ENCODE data around the gene FNBP1L. TPM values are rescaled to one million over a fixed set of nuclear protein-coding genes. Genes with fewer than 3 reads are reported as not detected.

Gene FNBP1L
- total and polyA plus RNA-seq, 2 of the 8 experiments (the other 6 are each of a cell fraction or from before 2014, with no cell fraction given), result 48.9 to 95.9 TPM

DNA sequence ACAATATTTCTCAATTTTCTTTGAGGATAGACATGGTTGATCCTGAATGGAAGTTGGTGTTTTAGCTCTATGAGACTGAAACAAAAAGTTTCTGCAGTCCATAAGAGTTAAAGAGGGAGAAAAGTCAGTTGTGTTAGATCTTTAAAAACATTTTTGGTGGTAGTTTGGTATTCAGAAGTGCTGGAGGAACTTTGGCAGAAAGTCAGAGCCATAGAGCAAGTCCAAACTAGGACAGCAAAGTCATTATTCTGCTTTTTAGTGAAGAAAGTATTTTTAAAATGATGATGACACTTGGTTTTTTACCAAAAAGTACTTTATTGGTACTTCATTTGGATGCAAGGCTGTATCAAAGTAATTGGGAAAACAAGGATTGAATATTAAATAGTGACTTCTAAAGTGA lies 41.8 kb downstream of the FNBP1L start:
- H2AFZ ChIP-seq (ENCODE audit: low read length), result no peak overlapping the region
- no peak overlapping the region for H3K18ac ChIP-seq (ENCODE audit: extremely low read depth, low read length)
- no peak overlapping the region for H3K23ac ChIP-seq (ENCODE audit: insufficient read length)
- H3K4me2 ChIP-seq (ENCODE audit: insufficient read depth in 1 of 2, low read depth in 2 of 2, low read length in 2 of 2), result no peak overlapping the region
- CTCF ChIA-PET (ENCODE audit: partially characterized antibody), result interaction anchor here (0.9 kb wide), 1 partner anchor 188 kb away, joined by 3 read pairs; no protein-coding TSS in a partner anchor
- FAIRE-seq, result no peak
- H4K5ac ChIP-seq (ENCODE audit: insufficient read length, low read depth, low read length), result no peak overlapping the region
- no peak overlapping the region for H4K8ac ChIP-seq (ENCODE audit: extremely low read depth, insufficient read depth, low read length)
- H3K4me1 ChIP-seq (replicated peaks in 1 of 4; ENCODE audit: control insufficient read depth in 3 of 4, insufficient read depth in 4 of 4, low read length in 3 of 4), result peaks cover 0 to 6% (median 2%) of the 10 kb centered on the region in 4 experiments; a peak in 2 of 7 replicates
- no peak overlapping the region for H3K4ac ChIP-seq (replicated peaks; ENCODE audit: insufficient read length, low read depth, low read length)
- H3K14ac ChIP-seq (ENCODE audit: insufficient read length), result no peak overlapping the region
- DNase-seq (ENCODE audit: low read depth in 1 of 2, low spot score in 2 of 2), result no peak
- no peak overlapping the region for H2BK12ac ChIP-seq (ENCODE audit: low read depth, low read length)
- peaks cover 8 to 9% of the 10 kb centered on the region in 2 experiments for H4K20me1 ChIP-seq (replicated peaks in 1 of 2; ENCODE audit: control insufficient read depth in 1 of 2, insufficient read depth in 2 of 2, low read length in 2 of 2)
- H3K27ac ChIP-seq (ENCODE audit: low read depth, low read length), result no peak overlapping the region
- no peaks in the 10 kb centered on the region for H3K23me2 ChIP-seq (ENCODE audit: low read depth, low read length)
- peaks cover 0 to 2% (median 0%) of the 10 kb centered on the region in 4 experiments; a peak in 1 of 8 replicates for H3K36me3 ChIP-seq (ENCODE audit: control insufficient read depth in 2 of 4, insufficient read depth in 4 of 4, low read length in 3 of 4)
- H2BK20ac ChIP-seq (ENCODE audit: low read length), result no peak overlapping the region
- H3K79me2 ChIP-seq (ENCODE audit: control insufficient read depth in 1 of 2, insufficient read depth in 2 of 2, low read length in 2 of 2), result peaks cover 19 to 100% of the 10 kb centered on the region in 2 experiments
- no peak overlapping the region for H2BK5ac ChIP-seq (ENCODE audit: low read depth, low read length)
- H3K4me3 ChIP-seq (ENCODE audit: extremely low read depth in 1 of 4, insufficient read depth in 2 of 4, low read depth in 3 of 4, low read length in 4 of 4), result no peak overlapping the region
- H3K79me1 ChIP-seq (ENCODE audit: low read depth, low read length), result no peaks in the 10 kb centered on the region; the same call in 1 of the 2 replicates
- POLR2A ChIA-PET (ENCODE audit: partially characterized antibody), result no interaction called here
- no peak overlapping the region for H2BK120ac ChIP-seq (replicated peaks; ENCODE audit: low read depth, low read length)
- H3K27me3 ChIP-seq (replicated peaks in 1 of 4; ENCODE audit: control insufficient read depth in 3 of 4, extremely low read depth in 1 of 4, insufficient read depth in 3 of 4, low read length in 3 of 4), result no peaks in the 10 kb centered on the region
- TF ChIP-seq, protein P1, sequence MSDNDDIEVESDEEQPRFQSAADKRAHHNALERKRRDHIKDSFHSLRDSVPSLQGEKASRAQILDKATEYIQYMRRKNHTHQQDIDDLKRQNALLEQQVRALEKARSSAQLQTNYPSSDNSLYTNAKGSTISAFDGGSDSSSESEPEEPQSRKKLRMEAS (IDR thresholded peaks at IDR 0.05), result no peak
- TF ChIP-seq KDM4A (IDR thresholded peaks at IDR 0.05; ENCODE audit: low read depth, low read length, severe bottlenecking) (no peak), EP300 (IDR thresholded peaks at IDR 0.05; ENCODE audit: borderline replicate concordance in 1 of 2, low read depth in 2 of 2, low read length in 2 of 2) (no peak), SRF (IDR thresholded peaks at IDR 0.05; ENCODE audit: low read depth, low read length) (no peak), TAF7 (optimal IDR thresholded peaks at IDR 0.05; ENCODE audit: borderline replicate concordance, low read depth, low read length) (no peak), SUZ12 (IDR thresholded peaks at IDR 0.05; ENCODE audit: low read length) (no peak), SIRT6 (IDR thresholded peaks at IDR 0.05; ENCODE audit: low read length) (no peak), TEAD4 (IDR thresholded peaks at IDR 0.05; ENCODE audit: low read depth, low read length) (no peak), RXRA (IDR thresholded peaks at IDR 0.05; ENCODE audit: insufficient read depth, low read depth, low read length) (no peak)
- TF ChIP-seq, protein P2, sequence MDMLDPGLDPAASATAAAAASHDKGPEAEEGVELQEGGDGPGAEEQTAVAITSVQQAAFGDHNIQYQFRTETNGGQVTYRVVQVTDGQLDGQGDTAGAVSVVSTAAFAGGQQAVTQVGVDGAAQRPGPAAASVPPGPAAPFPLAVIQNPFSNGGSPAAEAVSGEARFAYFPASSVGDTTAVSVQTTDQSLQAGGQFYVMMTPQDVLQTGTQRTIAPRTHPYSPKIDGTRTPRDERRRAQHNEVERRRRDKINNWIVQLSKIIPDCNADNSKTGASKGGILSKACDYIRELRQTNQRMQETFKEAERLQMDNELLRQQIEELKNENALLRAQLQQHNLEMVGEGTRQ (IDR thresholded peaks at IDR 0.05; ENCODE audit: low read length), result no peak
- H2BK15ac ChIP-seq (ENCODE audit: low read length), result no peak overlapping the region
- no peak overlapping the region for H2AK5ac ChIP-seq (ENCODE audit: low read depth, low read length)
- H3K9ac ChIP-seq (replicated peaks in 1 of 4; ENCODE audit: extremely low read depth in 1 of 4, low read depth in 3 of 4, low read length in 3 of 4), result no peak overlapping the region
- no peaks in the 10 kb centered on the region for H3K9me3 ChIP-seq (ENCODE audit: insufficient read depth in 2 of 2, low read depth in 1 of 2, low read length in 1 of 2)
- no peak overlapping the region for H4K91ac ChIP-seq (replicated peaks; ENCODE audit: insufficient read length, low read length)
- no peak overlapping the region for H3K56ac ChIP-seq (replicated peaks; ENCODE audit: insufficient read length, low read depth, low read length)

Data from H1 (cell line).